ENCODE measurements around the gene NOL4L.

GRCh38 chr20:32560482-32560988, 24.6 kb downstream of the NOL4L start:
- TF ChIP-seq POLR2AphosphoS5 (IDR thresholded peaks at IDR 0.05) (no peak), CTCF (IDR thresholded peaks at IDR 0.05) (no peak), POLR2A (IDR thresholded peaks at IDR 0.05) (no peak), EP300 (IDR thresholded peaks at IDR 0.05) (no peak)
